HT-29 (cell line): ENCODE measurements around the gene TRIM43. TPM values are rescaled to one million over a fixed set of nuclear protein-coding genes. Genes with fewer than 3 reads are reported as not detected.
"Not testable (repeated sequence)": the region's sequence is repeated elsewhere in the genome, so short reads cannot be mapped to it uniquely, and the experiment has no call there.

Experiments used
- DNase-seq: peaks from one replicate; pipeline ENCODE4 v3.0.0-alpha.2; 2015; ENCODE audit warnings: low spot score
- total RNA-seq: library from RNA; depleted of rRNA; stranded (reverse); fragments of >200 nt; shearing (Covaris generic); gene quantifications from 2 replicates; pipeline ENCODE4 v1.2.3, GENCODE V29; 2014; rRNA removed

The TRIM43 gene
- total RNA-seq: not detected in 2 replicates

DNA sequence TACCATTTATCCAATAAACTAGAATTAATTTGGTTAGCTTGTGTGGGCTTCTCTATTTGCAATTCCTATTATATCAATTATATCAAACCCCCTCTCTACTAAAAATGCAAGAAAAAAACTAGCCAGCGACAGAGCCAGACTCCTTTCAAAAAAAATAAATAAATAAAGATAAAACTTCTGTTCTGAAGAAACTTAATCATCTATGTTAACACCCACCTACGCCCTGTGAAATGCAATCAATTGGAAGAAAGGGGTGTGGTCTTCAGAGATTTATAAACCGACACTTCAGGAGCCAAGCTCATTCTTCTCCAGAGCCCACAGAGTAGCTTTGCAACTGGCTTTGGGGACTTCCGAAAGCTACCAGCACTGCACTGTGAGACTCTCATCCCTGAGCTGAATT is at the start of gene TRIM43:
TSS of gene TRIM43 (plus strand) at position 301 of the 400 bp plus-strand sequence. CDS start 2,023 bp downstream, outside the sequence.
- DNase-seq: not testable (repeated sequence)

DNA sequence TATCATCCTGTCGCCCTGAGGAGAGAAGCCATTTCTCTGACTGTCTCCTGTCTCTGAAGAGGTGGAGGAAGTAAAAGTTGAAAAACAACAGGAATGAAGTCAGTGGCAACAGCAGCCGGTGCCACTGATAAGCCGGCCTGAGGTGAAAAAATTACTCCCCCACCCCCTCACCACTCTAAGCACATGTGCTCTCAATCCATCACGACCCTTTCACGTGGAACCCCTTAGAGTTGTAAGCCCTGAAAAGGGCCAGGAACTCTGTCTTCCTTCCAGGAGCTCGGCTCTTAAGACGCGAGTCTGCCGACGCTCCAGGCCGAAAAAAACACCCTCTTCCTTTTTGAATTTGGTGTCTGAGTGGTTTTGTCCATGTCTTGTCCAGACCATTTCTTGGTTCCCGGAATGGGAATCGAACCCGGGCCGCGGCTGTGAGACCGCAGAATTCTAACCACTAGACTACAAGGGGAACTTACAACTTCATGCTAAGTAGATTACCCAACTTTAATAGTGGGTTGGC is 40.7 kb upstream of the TRIM43 start:
- DNase-seq: no peak

DNA sequence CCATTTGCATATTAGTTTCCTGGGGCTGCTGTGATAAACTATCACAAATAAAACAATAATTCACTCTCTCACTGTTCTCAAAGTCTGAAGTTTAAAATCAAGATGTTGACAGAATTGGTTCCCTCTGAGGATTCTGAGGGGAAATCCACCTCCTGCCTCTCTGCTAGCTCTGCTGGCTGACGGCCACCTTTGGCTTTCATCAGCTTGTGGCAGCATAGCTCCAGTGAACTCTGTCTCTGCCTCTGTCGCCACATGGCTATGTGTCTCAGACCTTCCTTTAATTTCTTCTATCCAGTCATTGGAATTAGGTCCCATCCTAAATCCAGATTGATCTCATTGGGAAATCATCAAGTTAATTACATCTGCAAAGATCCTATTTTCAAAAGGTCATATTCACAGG is 38.9 kb upstream of the TRIM43 start:
- no peak for DNase-seq

DNA sequence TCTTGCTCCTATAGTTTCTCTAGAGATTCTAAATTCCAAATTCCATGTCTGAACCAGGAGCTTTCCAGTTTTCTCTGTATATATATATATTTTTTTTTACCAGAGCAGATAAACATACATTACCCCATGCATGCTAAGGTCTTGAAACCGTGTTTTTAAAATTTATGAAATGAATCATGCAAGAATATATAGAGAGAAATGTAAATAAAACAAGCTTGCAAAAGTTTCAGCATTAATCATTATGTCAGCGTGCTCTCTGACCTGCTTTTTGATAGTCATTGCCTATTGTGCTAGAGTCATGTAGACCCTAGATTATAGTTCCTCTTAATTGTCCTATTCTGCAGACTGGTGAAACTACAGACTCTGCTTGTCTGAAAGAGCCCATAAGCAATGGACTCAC is 22.6 kb upstream of the TRIM43 start:
- no peak for DNase-seq

DNA sequence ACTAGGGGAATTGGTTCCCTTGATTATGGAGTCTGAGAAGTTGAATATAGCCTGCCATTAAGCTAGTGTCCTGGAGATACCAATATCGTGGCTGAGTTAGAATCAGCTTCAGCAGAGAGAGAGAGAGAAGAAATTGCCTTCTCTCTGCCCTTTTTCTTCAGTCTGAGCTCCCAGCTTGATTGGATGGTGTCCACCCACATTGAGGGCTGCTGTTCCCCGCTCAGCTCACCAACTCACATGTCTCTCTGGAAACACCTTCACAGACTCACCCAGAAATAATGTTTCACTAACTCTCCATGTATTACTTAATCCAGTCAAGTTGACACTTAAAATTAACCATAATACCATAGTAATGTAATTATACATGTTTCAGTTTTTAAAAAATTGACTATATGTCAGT is 17.9 kb upstream of the TRIM43 start:
- DNase-seq: no peak

DNA sequence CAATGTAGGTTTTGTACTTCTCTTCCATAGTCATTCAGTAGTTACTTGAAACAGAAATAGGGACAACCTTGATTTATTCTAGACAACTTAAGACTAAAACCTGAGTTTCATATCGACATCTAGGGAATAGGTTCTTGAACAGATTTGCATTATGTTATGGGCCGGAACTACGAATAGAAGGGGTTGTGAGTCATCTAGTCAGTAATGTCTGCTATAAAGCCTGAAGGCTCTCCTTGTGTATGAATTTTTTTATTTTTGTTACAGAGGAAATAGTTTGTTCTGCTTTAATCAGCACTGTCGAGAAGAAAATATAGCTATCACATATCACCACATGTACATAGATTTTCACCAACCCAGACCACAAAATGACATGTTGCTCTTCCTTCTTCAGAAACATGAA is 17.3 kb upstream of the TRIM43 start:
- no peak for DNase-seq

DNA sequence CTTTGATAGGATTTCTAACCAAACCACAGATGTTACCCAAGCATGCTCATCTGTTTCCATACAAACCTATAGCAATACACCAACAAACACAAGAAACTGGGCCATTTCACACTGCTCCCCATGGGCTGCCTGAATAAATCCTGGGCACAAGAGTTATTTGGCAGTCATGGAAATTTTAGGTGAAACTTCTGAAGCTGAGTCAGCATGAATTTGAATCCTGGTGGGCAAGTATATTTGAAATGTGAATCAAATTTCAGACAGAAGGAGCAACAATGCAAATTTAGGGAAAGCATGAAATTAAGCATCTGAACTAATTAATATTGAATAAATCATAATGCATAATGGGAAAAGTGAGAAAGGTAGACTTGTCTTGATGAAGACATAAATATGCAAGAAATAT is 15.9 kb upstream of the TRIM43 start:
- no peak for DNase-seq

DNA sequence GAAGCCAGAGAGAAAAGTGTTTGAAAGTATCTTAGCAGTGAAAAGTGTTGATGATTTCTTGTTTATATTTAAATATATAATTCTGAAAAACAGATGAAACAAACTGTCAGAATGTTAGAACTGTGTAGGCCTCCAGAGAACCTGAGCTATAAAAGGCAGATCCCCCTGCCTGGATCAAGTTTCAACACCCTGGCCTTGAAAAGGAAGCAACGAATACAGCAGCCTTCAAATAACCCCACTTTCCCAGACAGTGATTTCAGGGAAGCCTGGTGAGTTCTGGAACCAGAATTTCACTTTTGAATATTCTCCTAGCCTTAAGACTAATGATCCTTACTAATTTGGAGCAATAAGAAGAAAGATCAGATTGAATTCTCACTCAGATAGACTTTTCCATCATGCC is 13.3 kb upstream of the TRIM43 start:
- no peak for DNase-seq

DNA sequence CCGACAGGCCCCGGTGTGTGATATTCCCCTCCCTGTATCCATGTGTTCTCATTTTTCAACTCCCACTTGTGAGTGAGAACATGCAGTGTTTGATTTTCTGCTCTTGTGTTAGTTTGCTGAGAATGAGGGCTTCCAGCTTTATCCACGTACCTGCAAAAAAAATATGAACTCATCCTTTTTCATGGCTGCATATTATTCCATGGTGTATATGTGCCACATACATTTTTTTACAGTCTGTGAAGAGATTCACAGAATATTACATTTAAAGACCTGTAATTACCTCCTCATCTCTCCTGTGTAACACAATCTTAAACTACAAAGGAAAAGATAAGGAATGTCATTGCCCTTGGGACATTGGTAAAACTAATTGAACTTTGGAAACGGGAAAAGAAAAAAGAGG is 8.3 kb upstream of the TRIM43 start:
- DNase-seq: not testable (repeated sequence)

DNA sequence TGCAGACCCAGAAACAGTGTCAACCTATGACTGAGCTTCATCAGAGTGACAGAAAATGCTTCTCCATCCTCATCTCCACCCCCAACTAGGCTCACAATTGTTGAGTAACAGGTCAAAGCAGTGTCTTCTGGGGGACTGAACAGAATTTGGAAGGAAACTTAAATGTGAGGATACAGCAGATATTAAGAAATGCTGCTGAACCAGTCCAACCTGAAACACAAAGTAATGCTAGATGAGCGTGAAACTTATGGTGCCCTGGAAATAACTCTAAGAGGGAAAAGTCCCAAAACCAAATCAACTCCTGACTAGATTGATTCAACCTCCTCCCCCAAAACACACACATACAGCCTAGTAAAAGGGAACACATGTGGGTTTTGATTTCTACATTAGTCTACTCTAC is 7.5 kb upstream of the TRIM43 start:
- DNase-seq: not testable (repeated sequence)

DNA sequence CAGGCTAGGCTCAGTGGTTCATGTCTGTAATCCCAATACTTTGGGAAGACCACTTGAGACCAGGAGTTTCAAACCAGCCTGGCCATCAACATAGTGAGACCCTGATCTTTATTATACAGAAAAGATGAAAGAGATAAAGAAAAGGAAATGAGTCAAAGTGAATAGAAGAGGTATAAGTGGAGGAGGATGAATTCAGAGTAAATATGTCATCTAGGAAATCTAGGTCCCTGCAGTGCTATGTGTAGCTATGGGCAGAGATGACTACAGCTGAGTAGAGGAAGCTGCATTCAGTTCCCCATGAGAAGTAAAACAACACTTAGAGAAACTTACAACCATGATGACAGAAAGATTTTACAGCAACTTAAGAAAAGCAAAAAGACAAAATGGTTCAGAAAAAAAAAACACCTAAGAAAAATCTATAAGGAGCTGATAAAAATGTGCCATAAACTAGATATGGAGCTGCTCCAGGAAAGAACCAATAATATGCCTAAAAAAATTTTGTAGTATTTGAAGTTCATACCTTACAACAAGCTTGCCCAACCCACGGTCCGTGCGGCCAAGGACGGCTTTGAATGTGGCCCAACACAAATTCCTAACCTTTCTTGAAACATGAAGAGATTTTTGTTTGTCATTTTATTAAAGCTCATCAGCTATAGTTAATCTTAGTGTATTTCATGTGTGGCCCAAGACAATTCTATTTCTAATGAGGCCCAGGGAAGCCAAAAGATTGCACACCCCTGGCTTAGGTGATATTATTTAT is 1.8 kb upstream of the TRIM43 start:
- DNase-seq: not testable (repeated sequence)

DNA sequence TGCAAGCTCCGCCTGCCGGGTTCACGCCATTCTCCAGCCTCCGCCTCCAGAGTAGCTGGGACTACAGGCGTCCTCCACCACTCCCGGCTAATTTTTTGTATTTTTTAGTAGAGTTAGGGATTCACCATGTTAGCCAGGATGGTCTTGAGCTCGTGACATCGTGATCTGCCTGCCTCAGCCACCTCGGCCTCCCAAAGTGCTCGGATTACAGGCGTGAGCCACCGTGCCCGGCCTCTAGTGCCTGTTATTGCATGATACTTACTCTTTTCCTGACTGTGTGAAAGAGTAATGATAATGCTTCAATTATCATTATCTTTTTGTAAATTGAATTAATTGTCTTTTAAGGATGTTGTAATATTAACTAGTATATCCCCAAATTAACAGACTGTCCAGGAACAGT is 1.2 kb downstream of the TRIM43 start:
- DNase-seq: not testable (repeated sequence)

DNA sequence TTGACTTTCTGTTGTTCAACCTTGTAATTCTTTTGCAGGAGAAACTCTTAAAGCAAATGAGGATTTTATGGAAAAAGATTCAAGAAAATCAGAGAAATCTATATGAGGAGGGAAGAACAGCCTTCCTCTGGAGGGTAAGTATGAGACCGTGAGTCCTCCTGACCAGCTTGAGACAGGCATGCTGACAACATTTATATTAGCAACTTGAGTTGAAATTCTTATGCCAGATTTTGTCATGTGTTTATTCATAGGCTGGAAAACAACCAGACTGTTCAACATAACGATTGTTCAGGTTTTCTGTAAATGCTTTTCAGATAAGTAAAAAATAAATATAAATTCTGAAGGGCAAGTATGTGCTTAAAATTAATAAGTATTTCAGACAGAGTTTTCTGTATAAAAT is 3.2 kb downstream of the TRIM43 start:
- not testable (repeated sequence) for DNase-seq

DNA sequence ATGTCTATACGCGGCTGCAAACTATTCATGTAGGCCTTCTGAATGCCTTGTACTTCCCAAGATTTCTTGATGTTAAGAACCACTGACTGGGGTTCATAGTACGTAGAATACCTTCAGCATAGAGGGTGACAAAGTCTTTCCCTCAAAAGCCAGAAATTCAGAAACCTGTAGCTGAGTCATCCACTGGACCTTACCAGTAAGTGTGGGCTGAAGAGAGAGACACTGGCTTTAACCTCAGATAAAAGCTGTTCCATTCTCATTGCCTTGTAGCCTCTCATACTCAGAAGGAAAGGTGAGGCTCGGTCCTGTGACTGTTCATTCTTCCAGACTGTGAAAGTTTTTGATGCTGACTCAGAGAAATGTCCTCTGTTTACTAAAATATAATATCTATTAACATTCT is 9.5 kb downstream of the TRIM43 start:
- not testable (repeated sequence) for DNase-seq

DNA sequence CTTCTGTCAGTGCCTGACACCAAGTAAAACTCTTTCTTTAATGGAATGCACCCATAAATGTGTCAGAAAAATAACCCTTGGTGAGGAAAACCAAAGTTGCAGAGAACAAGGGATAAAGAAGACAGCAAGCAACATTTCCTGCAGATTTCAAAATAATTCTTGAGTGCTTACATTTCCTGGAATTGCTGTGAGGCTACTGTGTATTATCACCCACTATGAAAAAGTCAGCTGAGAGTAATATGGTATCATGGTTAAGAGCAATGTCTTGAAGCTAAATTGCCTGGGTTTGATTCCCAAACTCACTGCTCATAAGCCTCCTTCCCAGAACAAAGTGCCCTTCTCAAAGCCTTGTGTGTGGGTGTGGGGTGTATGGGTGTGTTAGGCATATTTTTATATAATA is 10.3 kb downstream of the TRIM43 start:
- not testable (repeated sequence) for DNase-seq

DNA sequence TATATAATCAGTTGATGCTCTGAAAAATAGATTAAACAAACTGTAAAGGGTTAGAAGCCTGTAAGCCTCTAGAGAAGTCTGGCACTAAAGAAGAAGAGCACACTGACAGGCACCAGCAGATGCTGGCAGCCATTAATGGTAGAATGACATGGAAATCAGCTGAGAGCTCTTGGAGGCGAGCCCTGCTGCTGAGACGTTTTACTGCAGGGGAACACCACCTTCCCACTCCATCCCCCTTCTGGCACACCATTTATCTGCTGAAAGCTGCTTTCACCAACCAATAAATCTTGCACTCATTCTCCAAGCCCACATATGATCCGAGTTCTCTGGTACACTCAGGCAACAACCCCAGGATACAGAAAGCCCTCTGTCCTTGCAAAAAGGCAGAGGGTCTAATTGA is 16.6 kb downstream of the TRIM43 start:
- not testable (repeated sequence) for DNase-seq

DNA sequence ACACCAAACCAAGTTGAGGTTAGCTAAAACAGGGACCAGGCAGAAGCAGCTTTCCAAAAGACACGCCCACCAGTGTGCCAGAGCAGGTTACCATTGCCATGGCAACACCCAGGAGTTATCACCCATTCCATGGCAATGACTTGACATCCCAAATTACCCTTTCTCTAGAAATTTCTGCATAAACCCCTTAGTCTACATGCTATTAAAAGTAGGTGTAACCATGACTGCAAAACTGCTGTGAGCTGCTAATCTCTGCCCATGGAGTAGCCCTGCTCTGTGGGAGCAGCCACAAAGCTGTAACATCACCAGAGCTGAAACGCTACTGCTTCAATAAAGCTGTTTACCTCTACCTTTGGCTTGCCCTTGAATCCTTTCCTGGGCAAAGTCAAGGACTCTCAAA is 18.0 kb downstream of the TRIM43 start:
- DNase-seq: not testable (repeated sequence)

DNA sequence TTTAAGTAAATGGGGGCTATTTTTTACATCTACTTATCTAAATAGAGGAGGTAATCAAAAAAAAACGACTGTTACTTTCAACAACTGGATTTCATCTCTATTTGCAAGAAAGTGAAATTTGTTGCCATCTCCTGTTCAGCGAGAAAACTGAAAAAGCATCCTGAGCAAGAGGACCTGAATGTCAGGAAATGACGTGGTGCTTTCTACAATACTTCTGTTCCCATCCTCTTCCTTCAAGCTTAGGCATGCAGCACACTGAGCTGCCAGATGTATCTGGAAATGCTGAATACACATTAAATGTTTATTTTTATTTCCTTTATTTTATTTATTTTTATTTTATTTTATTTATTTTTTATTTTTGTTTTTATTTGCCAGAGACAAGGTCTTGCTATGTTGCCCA is 21.2 kb downstream of the TRIM43 start:
- not testable (repeated sequence) for DNase-seq

DNA sequence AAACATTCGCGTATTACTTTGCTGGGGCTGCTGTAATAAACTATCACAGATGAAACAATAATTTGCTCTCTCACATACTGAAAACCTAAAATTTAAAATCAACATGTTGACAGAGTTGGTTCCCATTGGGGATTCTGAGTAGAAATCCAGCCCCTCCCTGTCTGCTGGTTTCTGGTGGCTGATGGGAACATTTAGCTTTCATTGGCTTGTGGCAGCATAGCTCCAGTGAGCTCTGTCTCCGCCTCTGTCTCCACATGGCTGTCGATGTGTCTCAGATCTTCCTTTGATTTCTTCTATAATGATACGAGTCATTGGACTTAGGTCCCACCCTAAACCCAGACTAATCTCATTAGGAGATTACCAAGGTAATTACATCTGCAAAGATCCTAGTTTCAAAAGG is 30.9 kb downstream of the TRIM43 start:
- not testable (repeated sequence) for DNase-seq

DNA sequence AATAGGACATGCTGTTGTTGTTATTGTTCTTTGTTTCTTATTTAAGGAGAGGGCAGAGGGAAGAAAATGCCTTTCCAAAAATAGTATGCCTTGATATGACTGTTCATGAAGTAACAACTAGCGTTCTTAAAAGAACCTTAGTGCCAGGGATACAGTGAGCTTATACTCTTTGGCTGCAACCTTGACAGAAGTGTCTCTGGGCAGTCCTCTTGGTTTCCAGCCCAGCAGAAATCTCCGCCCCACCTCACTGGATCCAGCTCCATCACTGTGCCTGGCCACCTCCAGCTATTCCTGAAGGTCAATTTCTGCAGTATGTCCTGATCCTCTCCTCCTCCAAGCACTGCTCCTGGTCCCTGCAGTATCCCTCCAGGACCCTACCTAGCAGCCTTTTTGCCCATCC is 39.2 kb downstream of the TRIM43 start:
- not testable (repeated sequence) for DNase-seq

DNA sequence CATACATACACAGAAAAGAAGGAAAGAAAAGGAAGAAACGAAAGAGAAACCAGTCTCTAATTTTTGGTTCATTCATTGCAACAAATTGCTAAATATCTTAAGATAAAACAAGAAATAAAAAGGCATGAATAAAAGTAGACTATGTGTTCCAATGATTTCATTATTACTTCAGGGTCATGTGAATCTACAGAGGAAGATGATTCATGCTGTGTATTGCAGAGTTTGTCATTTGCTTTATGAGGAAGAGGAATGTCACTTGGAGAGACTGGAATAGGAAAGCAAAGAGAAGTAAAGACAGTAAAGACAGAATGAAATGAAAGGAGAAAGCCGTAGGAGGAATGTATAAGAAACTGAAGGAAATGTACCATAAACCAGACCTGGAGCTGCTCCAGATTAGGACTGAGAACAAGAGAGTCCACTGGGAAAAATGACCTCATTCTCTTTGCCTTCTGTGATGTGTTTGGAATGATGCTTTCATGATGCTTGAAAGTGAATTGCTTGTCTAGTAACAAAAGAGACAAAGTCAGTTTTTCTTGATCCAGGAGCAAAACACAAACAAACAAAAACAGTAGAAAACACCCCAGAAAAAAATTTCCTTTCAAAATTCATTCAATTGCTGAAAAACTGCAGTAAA is 41.9 kb downstream of the TRIM43 start:
- not testable (repeated sequence) for DNase-seq

DNA sequence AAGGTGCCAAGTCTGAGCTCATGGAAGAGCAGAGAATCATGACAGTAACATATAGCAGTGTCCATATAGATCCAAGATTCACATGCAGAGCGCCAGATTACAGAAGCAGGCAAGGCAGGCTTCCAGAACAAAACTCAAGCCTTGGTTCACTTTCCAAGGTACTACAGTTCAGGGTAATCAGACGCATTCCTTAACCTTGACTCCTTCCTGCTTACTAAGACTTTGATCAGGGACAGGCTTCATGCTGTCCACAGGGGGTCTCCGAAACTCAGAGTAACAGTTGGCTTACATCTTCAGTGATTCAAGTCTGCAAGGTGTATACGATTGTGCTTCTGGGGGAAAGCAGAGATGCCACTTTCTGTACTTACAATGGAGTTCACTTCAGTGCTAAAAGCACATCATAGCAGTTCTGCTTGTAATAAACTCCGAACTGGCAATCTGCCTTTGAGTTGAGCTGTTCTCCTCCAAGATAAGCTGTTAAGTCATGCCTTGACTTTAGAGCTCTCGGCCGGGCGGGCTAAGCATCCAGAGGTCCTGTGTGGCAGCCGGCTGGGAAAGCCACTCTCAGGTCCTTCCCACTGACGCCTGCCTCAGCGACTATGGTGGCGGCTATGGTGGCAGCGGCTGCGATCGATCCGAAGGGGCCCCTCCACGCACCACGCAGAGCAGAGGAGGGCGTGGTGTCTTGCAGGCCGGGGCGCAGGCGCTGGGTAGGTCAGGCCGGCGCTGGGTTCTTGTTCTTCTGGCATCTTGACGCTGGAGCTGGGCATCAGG is 48.9 kb downstream of the TRIM43 start:
- DNase-seq: not testable (repeated sequence)
